ENCODE data around the gene COL6A3.

COL6A3 gene

GRCh38 chr2:237446338-237446665 is 32.3 kb upstream of the COL6A3 start:
- Mint-ChIP-seq H3K36me3 (ENCODE audit: low read depth) (no peaks in the 10 kb centered on the region), H3K9me3 (peaks cover 3% of the 10 kb centered on the region), H3K4me1 (peaks cover 63% of the 10 kb centered on the region), H3K27me3 (ENCODE audit: low read depth, poor library complexity) (peaks cover 4% of the 10 kb centered on the region), H3K27ac (peak overlapping the region; percentile 96), H3K4me3 (no peak overlapping the region)
- TF ChIP-seq, protein P1, sequence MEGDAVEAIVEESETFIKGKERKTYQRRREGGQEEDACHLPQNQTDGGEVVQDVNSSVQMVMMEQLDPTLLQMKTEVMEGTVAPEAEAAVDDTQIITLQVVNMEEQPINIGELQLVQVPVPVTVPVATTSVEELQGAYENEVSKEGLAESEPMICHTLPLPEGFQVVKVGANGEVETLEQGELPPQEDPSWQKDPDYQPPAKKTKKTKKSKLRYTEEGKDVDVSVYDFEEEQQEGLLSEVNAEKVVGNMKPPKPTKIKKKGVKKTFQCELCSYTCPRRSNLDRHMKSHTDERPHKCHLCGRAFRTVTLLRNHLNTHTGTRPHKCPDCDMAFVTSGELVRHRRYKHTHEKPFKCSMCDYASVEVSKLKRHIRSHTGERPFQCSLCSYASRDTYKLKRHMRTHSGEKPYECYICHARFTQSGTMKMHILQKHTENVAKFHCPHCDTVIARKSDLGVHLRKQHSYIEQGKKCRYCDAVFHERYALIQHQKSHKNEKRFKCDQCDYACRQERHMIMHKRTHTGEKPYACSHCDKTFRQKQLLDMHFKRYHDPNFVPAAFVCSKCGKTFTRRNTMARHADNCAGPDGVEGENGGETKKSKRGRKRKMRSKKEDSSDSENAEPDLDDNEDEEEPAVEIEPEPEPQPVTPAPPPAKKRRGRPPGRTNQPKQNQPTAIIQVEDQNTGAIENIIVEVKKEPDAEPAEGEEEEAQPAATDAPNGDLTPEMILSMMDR (IDR thresholded peaks at IDR 0.05): no peak
- DNase-seq: no peak

DNA sequence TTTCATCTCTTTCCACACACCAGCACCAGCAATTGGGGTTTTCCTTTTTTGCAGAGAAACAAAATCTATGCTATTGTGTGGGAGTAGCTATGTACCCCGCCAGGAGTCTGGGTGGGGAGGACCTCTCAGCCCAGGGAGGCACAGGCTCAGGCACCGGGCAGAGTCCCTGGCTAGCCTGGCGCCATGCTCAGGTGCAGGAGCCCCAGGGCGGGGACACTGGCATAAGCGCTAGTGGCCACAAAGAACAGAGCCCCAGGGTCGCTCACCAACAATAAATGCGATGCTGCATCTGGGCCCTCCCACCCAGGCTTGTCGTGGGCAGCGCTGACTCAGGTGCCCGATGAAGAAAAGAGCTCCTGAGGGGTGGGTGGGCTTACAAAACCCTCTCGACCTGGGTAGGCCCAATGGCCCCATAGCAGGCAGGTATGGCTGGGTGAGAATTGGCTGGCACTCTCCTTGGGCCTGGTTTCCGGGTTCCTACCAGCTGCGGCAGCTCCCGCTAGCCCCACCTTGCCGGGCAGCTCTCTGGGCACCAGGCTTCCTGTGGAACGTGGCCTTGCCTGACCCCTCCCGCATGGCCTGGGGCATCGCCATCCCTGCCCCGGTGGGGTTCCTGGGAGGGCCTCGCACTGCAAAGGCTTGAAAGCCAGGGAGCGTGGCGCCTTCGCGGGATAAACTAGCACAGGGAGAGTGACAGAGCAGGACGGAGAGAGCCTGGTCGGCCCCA is 31.8 kb upstream of the COL6A3 start:
- peaks cover 63% of the 10 kb centered on the region for H3K4me1 Mint-ChIP-seq
- no peak for DNase-seq
- no peak overlapping the region for H3K4me3 Mint-ChIP-seq
- no peaks in the 10 kb centered on the region for H3K27me3 Mint-ChIP-seq (ENCODE audit: low read depth, poor library complexity)
- TF ChIP-seq, protein P1 (IDR thresholded peaks at IDR 0.05): no peak
- H3K27ac Mint-ChIP-seq: peak overlapping the region; percentile 96
- H3K36me3 Mint-ChIP-seq (ENCODE audit: low read depth): no peaks in the 10 kb centered on the region
- peaks cover 3% of the 10 kb centered on the region for H3K9me3 Mint-ChIP-seq

- H3K4me3 Mint-ChIP-seq: no peak overlapping the region
- peaks cover 62% of the 10 kb centered on the region for H3K4me1 Mint-ChIP-seq
- H3K27me3 Mint-ChIP-seq (ENCODE audit: low read depth, poor library complexity): no peaks in the 10 kb centered on the region
- H3K9me3 Mint-ChIP-seq: peaks cover 15% of the 10 kb centered on the region
- TF ChIP-seq, protein P1 (IDR thresholded peaks at IDR 0.05): no peak
- no peak overlapping the region for H3K27ac Mint-ChIP-seq
- H3K36me3 Mint-ChIP-seq (ENCODE audit: low read depth): peaks cover 4% of the 10 kb centered on the region
- no peak for DNase-seq
Measured at GRCh38 chr2:237444071-237444470, 30.1 kb upstream of the COL6A3 start.

- peaks cover 21% of the 10 kb centered on the region for H3K9me3 Mint-ChIP-seq
- TF ChIP-seq, protein P1 (IDR thresholded peaks at IDR 0.05): no peak
- H3K27me3 Mint-ChIP-seq (ENCODE audit: low read depth, poor library complexity): no peaks in the 10 kb centered on the region
- peaks cover 4% of the 10 kb centered on the region for H3K36me3 Mint-ChIP-seq (ENCODE audit: low read depth)
- peak overlapping the region; percentile 33 for H3K27ac Mint-ChIP-seq
- DNase-seq: no peak
- H3K4me1 Mint-ChIP-seq: peaks cover 63% of the 10 kb centered on the region
- H3K4me3 Mint-ChIP-seq: no peak overlapping the region
Measured at GRCh38 chr2:237441605-237442274, 27.8 kb upstream of the COL6A3 start.

- DNase-seq: no peak
- Mint-ChIP-seq H3K36me3 (ENCODE audit: low read depth) (peaks cover 4% of the 10 kb centered on the region), H3K27me3 (ENCODE audit: low read depth, poor library complexity) (no peaks in the 10 kb centered on the region), H3K9me3 (peaks cover 21% of the 10 kb centered on the region), H3K4me1 (peaks cover 64% of the 10 kb centered on the region), H3K4me3 (no peak overlapping the region), H3K27ac (peak overlapping the region; percentile 33)
- TF ChIP-seq, protein P1 (IDR thresholded peaks at IDR 0.05): no peak
Measured at GRCh38 chr2:237440819-237441281, 26.9 kb upstream of the COL6A3 start.
